EL (cell line): ENCODE measurements around the gene SCAMP2.
"Not testable (repeated sequence)": the region's sequence is repeated elsewhere in the genome, so short reads cannot be mapped to it uniquely, and the experiment has no call there.

Source experiments
- DNase-seq: peaks from one replicate; pipeline ENCODE4 v3.0.0-alpha.2; 2016

The SCAMP2 gene

GRCh38 chr15:74873036-74873755 is at the start of gene SCAMP2:
Gene SCAMP2, minus strand, starts transcription at chr15:74873365. Its CDS starts 110 bp downstream, at chr15:74873255.
- peak; percentile 95 for DNase-seq

GRCh38 chr15:74920456-74920855 is 47.3 kb upstream of the SCAMP2 start:
- DNase-seq: no peak

- DNase-seq: no peak
These were observed 44.5 kb upstream of the SCAMP2 start for GRCh38 chr15:74917676-74918075.

- DNase-seq: not testable (repeated sequence)
These were observed 40.6 kb upstream of the SCAMP2 start for GRCh38 chr15:74913799-74914198.

- no peak for DNase-seq
These were observed 39.9 kb upstream of the SCAMP2 start for GRCh38 chr15:74913041-74913440.

GRCh38 chr15:74908635-74909034 is 35.5 kb upstream of the SCAMP2 start:
- no peak for DNase-seq

- DNase-seq: peak; percentile 18
These were observed 34.2 kb upstream of the SCAMP2 start for GRCh38 chr15:74907163-74907870.

- DNase-seq: peak; percentile 86
These were observed 33.4 kb upstream of the SCAMP2 start, which contains the start of gene FAM219B for GRCh38 chr15:74906450-74907162. Gene FAM219B, minus strand, starts transcription at chr15:74906851. Its CDS starts 51 bp downstream, at chr15:74906800.

- peak; percentile 37 for DNase-seq
These were observed 32.9 kb upstream of the SCAMP2 start for GRCh38 chr15:74906067-74906449.

- no peak for DNase-seq
These were observed 31.1 kb upstream of the SCAMP2 start for GRCh38 chr15:74904190-74904805.

GRCh38 chr15:74903676-74904075 is 30.5 kb upstream of the SCAMP2 start:
- peak; percentile 22 for DNase-seq

- no peak for DNase-seq
These were observed 29.3 kb upstream of the SCAMP2 start for GRCh38 chr15:74902295-74903075.

GRCh38 chr15:74901612-74902063 is 28.5 kb upstream of the SCAMP2 start:
- peak; percentile 62 for DNase-seq

GRCh38 chr15:74897300-74897701 is 24.1 kb upstream of the SCAMP2 start:
- no peak for DNase-seq

- no peak for DNase-seq
These were observed 23.2 kb upstream of the SCAMP2 start for GRCh38 chr15:74896316-74896715.

- no peak for DNase-seq
These were observed 22.7 kb upstream of the SCAMP2 start for GRCh38 chr15:74895830-74896229.

GRCh38 chr15:74894383-74894782 is 21.2 kb upstream of the SCAMP2 start:
- DNase-seq: not testable (repeated sequence)

GRCh38 chr15:74893627-74894026 is 20.5 kb upstream of the SCAMP2 start:
- no peak for DNase-seq

- DNase-seq: no peak
These were observed 19.8 kb upstream of the SCAMP2 start for GRCh38 chr15:74892931-74893330.

- no peak for DNase-seq
These were observed 19.1 kb upstream of the SCAMP2 start for GRCh38 chr15:74892313-74892712.

- DNase-seq: no peak
These were observed 18.3 kb upstream of the SCAMP2 start for GRCh38 chr15:74891469-74891868.

GRCh38 chr15:74890665-74890960 is 17.4 kb upstream of the SCAMP2 start:
- no peak for DNase-seq
